ENCODE data around the gene CLK1.
"Not testable (repeated sequence)": the region's sequence is repeated elsewhere in the genome, so short reads cannot be mapped to it uniquely, and the experiment has no call there.

CLK1 gene

GRCh38 chr2:200864176-200865034 lies at the start of gene CLK1:
Gene CLK1 (minus strand): TSS chr2:200864658. CDS start chr2:200861862, 2,796 bp downstream.
- peak; percentile 88 for DNase-seq (ENCODE audit: low read depth)

DNA sequence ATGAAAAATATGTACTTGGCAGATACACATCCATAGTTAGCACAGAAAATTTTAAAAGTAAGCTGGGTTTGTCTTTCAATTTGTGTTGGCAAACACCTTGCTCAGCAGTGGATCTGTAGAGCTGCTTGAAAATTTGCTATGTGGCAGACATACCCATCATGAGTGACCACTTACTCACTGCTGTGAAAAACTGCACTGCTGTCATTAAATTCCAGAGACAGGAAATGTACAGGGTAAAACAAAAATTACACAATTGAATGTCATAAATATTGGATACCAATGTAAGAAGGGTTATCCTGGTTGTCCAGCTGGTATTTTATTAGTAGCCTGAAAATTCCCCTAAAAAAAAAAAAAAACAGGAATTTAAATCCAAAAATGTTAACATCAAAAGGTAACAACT lies 49.2 kb upstream of the CLK1 start:
- DNase-seq (ENCODE audit: low read depth) = peak; percentile 21

- DNase-seq (ENCODE audit: low read depth) = no peak
Measured at GRCh38 chr2:200909958-200910357, 45.5 kb upstream of the CLK1 start.

DNA sequence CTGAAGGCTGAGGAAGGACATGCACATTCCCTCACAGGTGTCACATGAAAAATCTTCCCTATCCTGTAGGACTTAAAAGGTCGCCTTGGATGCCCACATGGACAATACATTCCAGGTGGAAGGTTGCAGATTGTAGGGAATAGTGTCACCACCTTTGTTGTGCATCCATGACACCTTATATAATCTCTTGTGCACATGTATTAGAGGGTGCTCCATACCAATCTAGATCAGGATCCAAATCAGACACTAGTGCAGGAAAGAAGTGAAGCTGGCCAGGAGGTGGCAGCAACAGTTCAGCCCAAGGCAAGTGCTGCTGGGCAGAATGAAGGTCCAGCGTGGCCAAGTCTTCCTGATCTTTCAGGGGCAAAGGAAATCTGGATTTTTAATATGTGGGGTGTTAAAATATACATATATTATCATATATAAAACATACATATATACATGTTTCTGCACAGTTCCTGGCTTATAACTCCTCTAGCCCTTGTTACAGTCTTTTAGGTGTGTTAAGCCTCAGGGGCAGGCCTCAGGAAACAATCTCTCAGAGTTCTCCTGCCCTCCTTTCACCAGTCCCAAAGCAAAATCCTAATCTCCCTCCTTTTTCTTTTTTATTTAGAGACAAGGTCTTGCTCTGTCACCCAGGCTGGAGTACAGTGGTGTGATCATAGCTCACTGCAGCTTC lies 41.3 kb upstream of the CLK1 start:
- peak; percentile 50 for DNase-seq (ENCODE audit: low read depth)

DNA sequence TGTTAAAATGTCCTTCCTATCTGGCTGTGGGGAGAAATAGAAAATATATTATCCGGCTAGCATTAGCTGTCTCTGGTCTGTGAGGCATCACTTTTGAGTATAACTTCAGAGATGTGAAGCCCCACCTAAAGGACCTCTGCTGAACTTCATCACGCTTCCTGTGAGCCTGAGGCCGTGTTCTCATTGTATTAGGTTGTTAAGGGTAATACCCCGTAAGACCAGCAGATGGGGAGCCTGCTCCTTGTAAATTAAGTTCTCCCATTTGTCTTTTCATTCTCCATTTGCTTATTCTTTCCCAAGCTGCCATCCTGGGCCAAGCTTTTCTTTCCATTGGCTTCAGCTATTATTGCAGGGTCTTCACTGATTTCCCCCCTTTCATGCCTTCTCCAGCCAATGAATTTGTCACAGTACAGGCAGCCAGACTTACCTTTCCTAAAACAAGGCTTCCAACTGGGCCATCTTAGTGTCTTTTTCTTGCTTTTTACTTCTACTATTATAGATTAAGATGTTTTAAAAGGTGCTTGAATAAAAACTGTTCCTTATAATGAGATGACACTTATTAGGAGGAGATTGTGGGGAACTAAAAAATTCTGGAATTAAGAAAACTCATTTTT lies 37.1 kb upstream of the CLK1 start:
- peak; percentile 83 for DNase-seq (ENCODE audit: low read depth)

DNA sequence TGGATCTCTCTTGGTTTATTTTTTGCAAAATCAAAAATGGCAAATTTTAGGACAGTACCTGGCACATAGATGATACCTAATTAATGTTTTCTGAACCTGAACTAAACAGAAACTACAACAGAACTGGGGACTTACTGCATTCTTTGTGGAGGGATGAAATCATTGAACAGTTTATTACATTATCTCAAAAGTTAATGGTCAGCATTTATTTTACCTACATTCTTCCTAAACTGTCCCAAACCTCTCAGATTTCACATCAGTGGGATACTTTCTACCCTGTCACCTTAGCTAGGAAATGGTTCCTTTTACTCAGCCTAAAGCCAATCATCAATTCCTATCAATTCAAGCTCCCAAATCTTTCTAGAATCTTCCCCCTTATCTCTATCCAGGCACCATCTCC lies 35.0 kb upstream of the CLK1 start:
- no peak for DNase-seq (ENCODE audit: low read depth)

DNA sequence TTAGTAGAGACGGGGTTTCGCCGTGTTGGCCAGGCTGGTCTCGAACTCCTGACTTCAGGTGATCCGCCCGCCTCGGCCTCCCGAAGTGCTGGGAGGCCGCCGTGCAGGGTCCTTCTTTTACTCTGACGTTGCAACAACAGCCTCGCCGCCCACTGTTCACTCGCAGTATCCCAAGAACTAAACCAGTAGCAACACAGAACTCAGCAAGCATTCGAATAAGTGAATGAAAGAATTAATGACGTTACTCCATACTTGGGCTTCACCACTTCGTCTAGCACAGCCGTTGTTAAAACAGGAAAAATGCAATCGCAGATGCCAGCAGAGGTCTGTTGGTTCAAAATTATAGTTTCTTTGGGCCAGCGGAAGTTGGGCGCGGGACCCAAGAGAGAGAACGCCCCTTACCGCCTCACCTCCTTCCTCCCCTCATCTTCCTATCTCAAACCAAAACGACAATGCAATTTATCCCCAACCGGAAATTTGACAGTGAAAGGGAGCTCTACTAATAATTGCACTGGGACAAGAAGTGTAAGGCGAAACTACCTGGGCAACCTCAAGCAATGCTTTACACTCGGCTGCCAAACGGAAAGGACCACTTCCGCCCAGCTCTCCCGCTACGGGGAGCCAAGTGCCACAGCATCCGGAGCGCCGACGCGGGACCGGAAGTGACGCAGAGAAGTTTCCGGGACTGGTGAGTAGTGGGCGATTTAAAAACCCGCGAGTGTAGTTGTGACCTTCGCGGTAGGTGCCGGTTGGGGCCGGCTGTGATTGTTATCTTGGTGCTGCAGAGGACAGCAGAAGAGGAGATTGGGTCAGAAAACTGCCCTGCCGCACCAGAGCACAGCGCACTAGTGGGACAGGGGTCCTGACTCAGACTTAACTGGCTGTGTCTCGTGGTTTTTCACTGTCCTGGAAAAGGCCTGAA lies 24.5 kb upstream of the CLK1 start, which contains the start of the genes NIF3L1 and PPIL3:
Gene NIF3L1 (plus strand): TSS at position 668 of the 922 bp plus-strand sequence. CDS start 2,573 bp downstream, outside the sequence.
Gene PPIL3 (minus strand): TSS at position 374 of the 922 bp plus-strand sequence. CDS start 1,462 bp downstream, outside the sequence.
- peak; percentile 95 for DNase-seq (ENCODE audit: low read depth)

DNA sequence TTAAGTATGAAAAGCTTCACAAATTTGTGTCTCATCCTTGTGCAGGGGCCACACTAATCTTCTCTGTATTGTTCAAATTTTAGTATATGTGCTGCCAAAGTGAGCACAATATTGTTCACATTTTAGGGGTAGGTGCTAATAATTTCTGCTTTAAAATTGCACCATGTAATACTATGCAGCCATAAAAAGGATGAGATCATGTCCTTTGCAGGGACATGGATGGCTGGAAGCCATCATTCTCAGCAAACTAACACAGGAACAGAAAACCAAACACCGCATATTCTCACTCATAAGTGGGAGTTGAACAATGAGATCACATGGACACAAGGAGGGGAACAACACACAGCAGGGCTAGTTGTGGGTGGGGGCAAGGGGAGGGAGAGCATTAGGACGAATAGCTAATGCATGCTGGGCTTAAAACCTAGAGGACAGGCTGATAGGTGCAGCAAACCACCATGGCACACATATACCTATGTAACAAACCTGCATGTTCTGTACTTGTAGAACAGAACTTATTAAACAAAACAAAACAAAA lies 17.3 kb upstream of the CLK1 start:
- DNase-seq (ENCODE audit: low read depth) = not testable (repeated sequence)

GRCh38 chr2:200878289-200878880 lies 13.9 kb upstream of the CLK1 start:
- no peak for DNase-seq (ENCODE audit: low read depth)

- DNase-seq (ENCODE audit: low read depth) = no peak
Measured at GRCh38 chr2:200877443-200877842, 13.0 kb upstream of the CLK1 start.

DNA sequence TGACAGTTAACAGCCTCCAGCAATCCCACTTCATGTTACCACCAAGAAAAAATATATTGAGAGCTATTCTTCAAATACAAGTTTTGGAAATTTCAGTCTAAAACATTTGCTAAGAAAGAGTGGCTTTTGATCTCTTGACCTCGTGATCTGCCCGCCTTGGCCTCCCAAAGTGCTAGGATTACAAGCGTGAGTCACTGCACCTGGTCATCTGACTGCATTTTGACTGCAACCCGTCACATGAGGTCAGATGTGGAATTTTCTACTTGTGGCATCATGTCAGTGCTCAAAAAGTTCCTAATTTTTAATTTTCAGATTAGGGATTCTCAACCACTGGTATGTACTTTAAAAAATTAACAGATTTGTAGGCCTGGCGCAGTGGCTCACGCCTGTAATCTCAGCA lies 9.1 kb upstream of the CLK1 start:
- DNase-seq (ENCODE audit: low read depth) = no peak

GRCh38 chr2:200871151-200871550 lies 6.7 kb upstream of the CLK1 start:
- DNase-seq (ENCODE audit: low read depth) = no peak

DNA sequence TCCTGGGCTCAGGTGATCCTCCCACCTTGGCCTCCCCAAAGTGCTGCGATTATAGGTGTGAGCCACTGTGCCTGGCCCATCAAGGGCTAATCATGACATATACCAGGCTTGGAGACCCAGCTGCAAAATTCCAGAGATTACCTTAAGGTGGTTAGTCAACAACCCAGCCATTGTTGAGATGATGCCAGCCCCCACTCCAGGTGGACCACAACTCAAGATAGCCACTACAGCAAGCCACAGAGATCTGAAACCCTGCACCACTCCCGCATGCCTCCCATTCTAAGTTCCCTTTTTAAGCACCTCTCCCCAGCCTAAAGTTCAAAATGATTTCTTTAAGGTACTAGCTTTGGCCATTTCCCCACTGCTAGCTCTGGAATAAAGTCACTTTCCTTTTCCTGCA lies 4.6 kb upstream of the CLK1 start:
- no peak for DNase-seq (ENCODE audit: low read depth)

DNA sequence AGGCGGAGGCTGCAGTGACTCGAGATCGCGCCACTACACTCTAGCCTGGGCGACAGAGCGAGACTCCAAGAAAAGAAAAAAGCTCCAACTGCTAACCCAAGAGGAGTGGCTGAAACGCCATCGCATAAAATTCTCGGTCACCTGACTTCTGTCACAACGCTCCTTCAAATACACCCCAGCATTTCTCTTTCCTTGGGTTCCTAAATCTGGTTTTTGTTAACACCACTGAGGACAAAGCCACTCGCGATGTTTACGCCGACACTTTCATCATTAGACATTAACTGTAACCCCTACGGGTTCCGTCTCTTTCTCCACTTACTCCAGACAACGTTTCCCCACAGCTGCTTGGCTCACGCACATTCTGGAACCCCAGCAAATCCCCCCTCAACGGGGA lies 679 bp downstream of the CLK1 start:
- DNase-seq (ENCODE audit: low read depth) = peak; percentile 19

DNA sequence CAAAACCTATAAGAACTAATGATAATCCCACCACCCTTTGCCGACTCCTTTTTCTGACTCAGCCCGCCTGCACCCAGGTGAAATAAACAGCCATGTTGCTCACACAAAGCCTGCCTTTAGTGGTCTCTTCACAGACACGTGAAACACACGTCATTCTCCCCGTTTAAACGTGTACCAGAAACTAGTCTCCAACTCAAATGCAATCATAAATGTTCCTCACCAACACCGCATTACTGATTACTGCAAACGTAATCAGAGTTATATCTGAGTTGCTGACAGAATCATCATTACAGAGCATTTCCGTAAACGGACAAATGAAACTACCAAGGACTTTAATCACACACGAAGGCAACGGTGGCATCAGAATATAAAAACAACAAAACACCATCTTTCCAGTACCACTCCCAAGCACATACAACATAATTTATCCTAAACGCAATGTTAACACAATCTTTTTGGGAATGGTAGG lies 1.9 kb downstream of the CLK1 start:
- DNase-seq (ENCODE audit: low read depth) = peak; percentile 41

DNA sequence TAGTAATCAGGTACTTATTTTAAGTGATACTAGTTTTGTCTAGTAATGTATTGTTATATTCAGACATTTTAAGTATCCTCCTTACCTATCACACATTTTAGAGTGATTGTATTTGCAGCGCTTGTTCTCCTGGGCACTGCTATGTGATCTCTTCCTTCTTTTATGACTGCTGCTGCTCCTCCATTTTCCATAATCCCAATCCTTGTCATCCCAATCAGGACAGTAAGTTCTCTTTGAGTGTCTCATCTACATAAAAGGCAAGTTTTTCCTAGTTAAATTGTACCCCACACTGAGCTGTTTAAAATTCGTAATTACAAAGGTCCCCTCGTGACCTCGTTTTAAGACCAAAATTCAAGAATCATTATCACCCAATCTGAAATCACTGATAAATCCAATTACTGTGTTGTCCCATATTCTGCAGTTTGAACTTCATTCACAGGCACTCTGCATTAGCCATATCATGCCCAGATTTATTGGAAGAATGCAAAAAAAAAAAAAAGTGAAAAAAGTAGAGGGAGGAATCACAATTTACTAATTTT lies 2.8 kb downstream of the CLK1 start:
- DNase-seq (ENCODE audit: low read depth) = no peak

DNA sequence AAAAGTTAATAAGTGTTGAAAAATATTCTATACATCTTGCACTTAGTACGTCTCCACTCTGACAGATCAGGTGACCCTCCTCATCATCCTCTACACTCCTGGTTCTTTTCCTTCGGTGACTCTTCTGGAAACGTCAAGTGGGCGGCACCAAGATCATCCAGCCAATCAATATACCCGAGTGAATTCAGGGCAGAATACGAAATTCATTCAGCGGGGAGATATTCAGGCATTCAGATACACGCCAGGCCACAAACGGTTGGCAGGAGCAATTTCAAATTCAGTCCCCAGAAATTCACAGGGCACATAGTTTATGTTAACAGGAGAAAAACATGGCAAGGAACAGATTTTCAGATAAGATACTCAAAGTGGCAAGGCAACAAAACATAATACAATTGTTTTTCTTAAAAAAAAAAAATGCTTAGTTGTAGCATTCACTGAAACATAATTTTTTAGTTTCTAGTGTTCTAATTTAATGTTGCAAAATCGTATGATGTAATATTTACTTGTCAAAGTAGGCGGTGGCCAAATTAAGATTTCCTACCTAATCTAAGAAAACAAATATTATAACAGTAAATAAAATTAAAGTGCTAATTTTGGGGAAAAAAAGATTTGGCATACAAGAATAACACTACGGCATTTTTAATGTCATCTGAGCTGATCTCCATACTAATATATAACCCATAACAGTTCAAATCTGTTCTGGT lies 4.2 kb downstream of the CLK1 start:
- DNase-seq (ENCODE audit: low read depth) = peak; percentile 61

GRCh38 chr2:200856806-200857205 lies 7.7 kb downstream of the CLK1 start:
- DNase-seq (ENCODE audit: low read depth) = no peak

DNA sequence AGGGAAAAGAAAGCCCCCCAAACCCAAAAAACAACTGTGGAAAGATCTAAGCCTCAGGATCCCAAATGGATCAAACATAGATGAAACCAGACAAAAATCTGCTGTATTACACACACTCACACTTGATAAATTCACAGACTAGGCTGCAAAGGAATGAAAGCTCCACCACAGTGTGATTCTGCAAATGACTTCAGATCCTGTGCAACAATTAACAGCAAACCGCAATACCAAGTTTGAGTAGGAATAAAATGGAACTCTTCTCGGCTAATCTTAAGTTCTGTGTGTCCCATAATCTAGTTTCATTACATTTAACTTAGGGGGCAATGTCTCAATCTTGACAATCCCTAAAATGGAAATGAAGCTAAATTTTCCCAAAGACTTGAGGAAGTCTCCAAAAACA lies 11.9 kb downstream of the CLK1 start:
- DNase-seq (ENCODE audit: low read depth) = no peak
